NT2/D1 (cell line): ENCODE results near the gene PCGF2.

ENCODE experiments used
- SUZ12 ChIP-seq: IDR thresholded peaks from 2 replicates; pipeline ENCODE4 v1.6.1; 2011; ENCODE audit not compliant: insufficient read length, insufficient read depth; ENCODE audit errors: extremely low read depth
- YY1 ChIP-seq: IDR thresholded peaks from 2 replicates; pipeline ENCODE4 v1.6.1; 2011; ENCODE audit not compliant: insufficient read length, insufficient read depth
- ZNF274 ChIP-seq: IDR thresholded peaks from 2 replicates; pipeline ENCODE4 v1.6.1; 2011; ENCODE audit warnings: mild to moderate bottlenecking, low read depth, low read length

- no peak for TF ChIP-seq YY1
- TF ChIP-seq ZNF274, result no peak
- TF ChIP-seq SUZ12, result no peak
These were observed 18.1 kb downstream of the PCGF2 start, which contains the start of gene CISD3 for GRCh38 chr17:38729886-38730525.
